Measurements from ENCODE around the gene ANKRD63.

The ANKRD63 gene

DNA sequence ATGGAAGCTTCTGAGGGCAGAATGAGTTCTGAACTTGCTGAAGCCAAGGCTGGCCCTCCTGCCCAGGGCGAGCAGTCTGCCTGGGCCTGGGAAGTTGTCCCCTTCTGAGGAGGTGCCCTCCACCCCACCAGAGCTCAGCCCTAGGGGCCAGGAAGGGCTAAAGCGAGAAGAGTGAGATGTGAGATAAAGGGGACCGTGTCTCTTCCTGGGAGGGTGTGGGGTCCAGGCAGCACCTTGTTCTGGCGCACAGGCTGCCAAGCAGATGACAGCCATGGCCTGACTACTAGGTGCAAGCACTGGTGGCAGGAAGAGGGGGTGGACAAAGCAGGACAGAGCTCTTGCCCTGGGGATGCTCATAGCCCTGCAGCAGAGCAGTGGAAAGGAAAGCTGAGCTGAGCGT, 40.3 kb downstream of the ANKRD63 start:
- no peak for DNase-seq (ENCODE audit: low spot score)

DNA sequence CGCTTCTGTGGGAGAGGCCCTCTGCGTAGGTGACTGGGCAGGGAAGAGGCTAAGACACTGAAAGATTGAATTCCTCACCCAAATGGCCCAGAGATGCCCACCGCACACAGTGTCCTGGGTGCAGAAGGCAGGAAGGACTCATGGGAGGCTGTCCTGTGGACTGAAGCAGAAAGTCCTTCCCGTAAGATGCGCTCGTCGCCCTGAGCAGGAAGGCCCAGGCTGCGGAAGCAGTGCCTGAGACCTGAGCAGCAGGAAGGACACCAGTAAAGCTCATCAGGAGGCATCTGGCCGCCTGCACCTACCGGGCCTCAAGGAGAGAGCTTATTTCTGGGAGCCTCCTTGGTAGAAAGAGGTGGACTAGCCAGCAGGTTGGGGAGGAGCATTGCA, 40.7 kb downstream of the ANKRD63 start:
- no peak for DNase-seq (ENCODE audit: low spot score)

DNA sequence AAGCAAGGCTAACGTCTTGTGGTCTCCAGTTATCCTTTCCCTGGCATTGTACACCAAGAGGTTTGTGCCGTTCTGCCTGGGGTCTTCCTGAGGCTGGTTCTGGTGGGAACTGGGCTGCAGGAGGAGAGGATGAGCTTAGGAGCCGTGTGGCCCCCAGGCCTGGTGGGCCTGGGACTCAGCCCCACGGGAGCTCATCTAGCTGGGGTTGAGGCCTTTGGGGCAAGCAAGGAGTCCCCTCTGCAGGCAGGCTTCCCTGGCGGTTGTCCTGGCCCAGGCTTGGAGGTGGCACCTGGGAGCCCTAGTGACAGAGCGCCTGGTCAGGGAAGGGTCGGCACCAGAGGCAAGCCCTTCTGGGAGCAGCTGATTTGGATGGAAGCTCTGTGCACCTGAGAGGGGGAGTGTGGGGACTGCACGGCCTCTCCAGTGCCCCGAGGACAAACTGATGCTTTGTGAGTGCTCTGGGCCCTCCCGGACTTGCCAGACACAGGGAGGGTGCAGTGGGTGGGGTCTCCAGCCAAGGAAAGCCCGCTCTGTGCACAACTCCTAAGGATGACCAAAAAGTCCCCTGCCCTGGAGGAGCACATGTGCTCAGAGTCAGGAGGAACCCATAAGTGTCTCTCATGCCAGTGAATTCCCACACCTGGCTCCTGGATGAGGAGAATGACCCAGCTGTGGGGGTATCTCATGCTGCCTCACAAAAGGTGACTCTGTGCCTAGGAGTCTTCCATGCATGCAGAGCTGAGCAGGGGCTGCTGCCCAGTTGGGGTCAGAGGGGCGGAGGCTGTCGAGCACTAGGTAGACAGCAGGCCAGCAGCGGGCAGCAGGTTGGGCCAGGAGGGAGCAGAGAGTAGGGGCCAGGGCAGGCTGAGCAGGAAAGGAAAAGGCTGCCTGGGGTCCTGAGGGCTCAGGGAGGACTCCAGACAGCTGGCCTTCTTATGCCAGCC, 41.3 kb downstream of the ANKRD63 start:
- no peak for DNase-seq (ENCODE audit: low spot score)

GRCh38 chr15:40240619-40241221, 42.1 kb downstream of the ANKRD63 start:
- DNase-seq (ENCODE audit: low spot score): no peak

DNA sequence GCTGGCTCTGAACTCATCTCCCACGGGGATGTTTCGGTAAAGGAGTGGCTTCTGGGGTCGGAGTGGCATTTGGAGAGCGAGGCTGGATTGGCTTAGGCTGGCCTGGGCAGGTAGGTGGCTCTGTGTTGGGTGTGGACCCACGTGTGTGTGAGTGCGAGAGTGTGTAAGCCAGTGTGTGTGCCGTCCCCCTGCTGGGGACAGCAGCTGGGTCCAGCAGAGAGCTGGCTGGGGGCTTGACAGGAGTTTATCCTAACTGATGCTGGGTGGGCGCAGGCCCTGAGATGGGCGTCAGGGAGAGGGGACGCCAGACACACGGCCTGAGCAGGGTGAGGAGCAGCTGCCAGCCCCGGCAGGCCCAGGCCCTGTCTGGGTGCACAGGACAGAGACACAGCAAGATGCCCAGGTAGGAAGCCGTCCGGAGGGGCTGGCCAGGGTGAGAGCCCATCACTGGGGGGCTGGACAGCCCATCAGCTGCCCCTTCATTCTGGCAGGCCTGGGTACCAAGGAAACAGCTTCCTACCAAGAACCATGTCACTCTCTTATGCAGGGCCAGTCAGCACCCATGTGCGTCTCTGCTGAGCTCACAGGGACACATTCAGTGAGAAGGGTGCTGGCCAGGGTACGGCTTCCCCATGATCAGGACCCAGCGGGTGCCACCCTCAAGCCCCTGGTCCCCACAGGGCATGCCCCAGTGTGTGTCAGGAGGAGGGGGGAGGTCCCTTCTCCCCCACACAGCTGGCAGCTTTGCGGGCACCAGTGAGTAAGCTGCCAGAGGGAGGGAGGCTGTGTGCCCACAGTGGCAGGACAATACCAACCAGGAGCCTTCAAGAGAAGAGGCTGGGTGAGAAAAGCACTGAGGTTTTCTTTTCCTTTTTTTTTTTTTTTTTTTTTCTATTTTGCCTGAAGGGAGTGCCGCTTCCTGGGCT, 42.9 kb downstream of the ANKRD63 start:
- no peak for DNase-seq (ENCODE audit: low spot score)

GRCh38 chr15:40239404-40239692, 43.5 kb downstream of the ANKRD63 start:
- DNase-seq (ENCODE audit: low spot score): no peak

- DNase-seq (ENCODE audit: low spot score): peak; percentile 91
These were observed 44.1 kb downstream of the ANKRD63 start, which contains the start of gene PAK6 for GRCh38 chr15:40238532-40239403. TSS of gene PAK6 (plus strand) at chr15:40239063. CDS start at chr15:40264786, 25,723 bp downstream.

- DNase-seq (ENCODE audit: low spot score): no peak
These were observed 47.5 kb downstream of the ANKRD63 start for GRCh38 chr15:40235201-40235885.

DNA sequence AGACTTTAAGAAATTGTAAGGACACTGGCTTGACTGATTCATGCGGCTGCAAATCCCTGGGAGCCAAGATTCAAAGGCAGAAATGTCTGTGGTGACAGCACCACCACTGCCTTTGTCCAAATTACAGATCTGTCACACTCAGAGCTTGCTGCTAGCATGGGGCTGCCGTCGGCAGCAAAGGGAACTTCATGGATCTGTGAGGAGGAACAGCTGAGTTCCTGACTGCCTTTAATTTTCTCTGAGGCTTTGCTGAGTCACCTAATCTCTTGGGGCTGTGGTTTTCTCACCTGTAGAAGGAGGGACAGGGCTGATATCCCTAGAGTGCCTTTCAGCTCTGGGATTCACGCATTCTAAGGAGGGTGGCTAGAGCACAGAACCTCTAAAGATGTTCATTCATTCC, 48.1 kb downstream of the ANKRD63 start:
- peak; percentile 35 for DNase-seq (ENCODE audit: low spot score)

DNA sequence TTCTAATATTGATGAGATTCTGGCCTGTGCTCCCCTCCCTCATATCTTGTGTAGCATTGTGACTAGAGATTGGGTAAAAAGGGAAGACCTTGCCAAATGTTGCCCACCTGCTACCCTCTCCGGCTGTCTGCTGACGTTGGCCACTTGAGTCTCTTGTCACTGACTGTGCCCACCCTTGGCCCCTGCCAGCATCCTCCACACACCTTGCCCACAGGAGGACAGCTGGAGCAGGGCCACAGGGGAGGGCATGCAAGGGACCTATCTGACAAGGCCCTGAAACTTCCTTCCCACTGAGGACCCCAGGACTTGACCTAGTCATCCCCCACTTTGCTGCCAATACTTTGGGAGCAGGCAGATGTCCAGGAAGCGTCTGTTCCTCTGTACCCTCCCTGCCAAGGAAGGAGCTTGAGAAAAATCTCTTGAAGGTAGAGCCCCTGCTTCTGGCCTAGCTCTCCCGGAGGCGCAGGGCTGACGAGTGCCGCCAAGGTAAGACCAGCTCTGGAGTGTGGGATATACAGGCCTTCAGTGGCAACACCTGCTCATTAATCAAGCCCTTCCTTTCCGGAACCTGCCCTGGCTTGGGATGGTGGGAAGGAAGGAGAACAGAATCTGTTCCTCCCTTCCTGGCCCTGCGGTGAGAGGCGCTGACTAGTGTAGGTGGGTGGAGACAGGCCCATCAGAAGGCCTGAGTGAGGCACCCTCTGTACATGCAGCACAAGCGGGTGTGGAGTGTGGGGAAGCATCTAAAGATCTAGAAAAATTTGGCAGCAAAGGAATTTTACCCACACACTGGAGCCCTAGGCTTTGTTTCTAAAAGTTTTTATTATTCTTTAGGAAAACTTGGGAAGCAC, 48.9 kb downstream of the ANKRD63 start:
- no peak for DNase-seq (ENCODE audit: low spot score)

GRCh38 chr15:40232625-40233070, 50.2 kb downstream of the ANKRD63 start:
- DNase-seq (ENCODE audit: low spot score): no peak
